Measurements from ENCODE around the gene SP2.
A peak's percentile ranks its signal among the peaks of the same experiment; 100 is the strongest.

The SP2 gene

GRCh38 chr17:47879028-47879585 lies 16.9 kb upstream of the SP2 start:
- H3K27ac Mint-ChIP-seq = no peak overlapping the region
- no peaks in the 10 kb centered on the region for H3K9me3 Mint-ChIP-seq
- H3K4me3 Mint-ChIP-seq = no peak overlapping the region
- H3K27me3 Mint-ChIP-seq = peaks cover 17% of the 10 kb centered on the region
- ATAC-seq (peak; percentile 69), DNase-seq (no peak)
- peaks cover 18% of the 10 kb centered on the region for H3K4me1 Mint-ChIP-seq

GRCh38 chr17:47879776-47880454 lies 16.1 kb upstream of the SP2 start:
- Mint-ChIP-seq H3K27ac (no peak overlapping the region), H3K4me1 (peaks cover 26% of the 10 kb centered on the region), H3K9me3 (no peaks in the 10 kb centered on the region), H3K4me3 (no peak overlapping the region), H3K27me3 (peaks cover 9% of the 10 kb centered on the region)
- DNase-seq (no peak), ATAC-seq (no peak)

GRCh38 chr17:47882247-47882646 lies 13.8 kb upstream of the SP2 start:
- H3K27ac Mint-ChIP-seq = no peak overlapping the region
- ATAC-seq = no peak
- H3K4me3 Mint-ChIP-seq = no peak overlapping the region
- no peaks in the 10 kb centered on the region for H3K27me3 Mint-ChIP-seq
- H3K4me1 Mint-ChIP-seq = peaks cover 37% of the 10 kb centered on the region
- H3K9me3 Mint-ChIP-seq = no peaks in the 10 kb centered on the region
- DNase-seq = no peak

GRCh38 chr17:47882695-47883588 lies 13.1 kb upstream of the SP2 start:
- no peak for DNase-seq
- H3K27me3 Mint-ChIP-seq = no peaks in the 10 kb centered on the region
- H3K9me3 Mint-ChIP-seq = no peaks in the 10 kb centered on the region
- ATAC-seq = no peak
- peaks cover 37% of the 10 kb centered on the region for H3K4me1 Mint-ChIP-seq
- no peak overlapping the region for H3K4me3 Mint-ChIP-seq
- peak overlapping the region in 1 of 2 donors; percentile 14 for H3K27ac Mint-ChIP-seq

- ATAC-seq (no peak), DNase-seq (no peak)
- H3K27ac Mint-ChIP-seq = peak overlapping the region in 1 of 2 donors; percentile 37
- H3K9me3 Mint-ChIP-seq = no peaks in the 10 kb centered on the region
- H3K4me1 Mint-ChIP-seq = peaks cover 36% of the 10 kb centered on the region
- H3K27me3 Mint-ChIP-seq = no peaks in the 10 kb centered on the region
- no peak overlapping the region for H3K4me3 Mint-ChIP-seq
These were observed 12.2 kb upstream of the SP2 start for GRCh38 chr17:47883589-47884426.

GRCh38 chr17:47884427-47884740 lies 11.7 kb upstream of the SP2 start:
- DNase-seq (no peak), ATAC-seq (no peak)
- H3K4me3 Mint-ChIP-seq = no peak overlapping the region
- no peak overlapping the region for H3K27ac Mint-ChIP-seq
- peaks cover 30% of the 10 kb centered on the region for H3K4me1 Mint-ChIP-seq
- H3K27me3 Mint-ChIP-seq = no peaks in the 10 kb centered on the region
- H3K9me3 Mint-ChIP-seq = no peaks in the 10 kb centered on the region

GRCh38 chr17:47884905-47885730 lies 10.9 kb upstream of the SP2 start:
- H3K4me3 Mint-ChIP-seq = no peak overlapping the region
- no peaks in the 10 kb centered on the region for H3K9me3 Mint-ChIP-seq
- ATAC-seq (no peak), DNase-seq (no peak)
- H3K4me1 Mint-ChIP-seq = peaks cover 33% of the 10 kb centered on the region
- no peaks in the 10 kb centered on the region for H3K27me3 Mint-ChIP-seq
- peak overlapping the region; percentile 63 to 72 for H3K27ac Mint-ChIP-seq

GRCh38 chr17:47888293-47888692 lies 7.7 kb upstream of the SP2 start:
- DNase-seq = no peak
- Mint-ChIP-seq H3K4me3 (no peak overlapping the region), H3K9me3 (no peaks in the 10 kb centered on the region), H3K4me1 (peaks cover 42% of the 10 kb centered on the region), H3K27ac (no peak overlapping the region), H3K27me3 (no peaks in the 10 kb centered on the region)
- no peak for ATAC-seq

- Mint-ChIP-seq H3K27ac (peak overlapping the region in 1 of 2 donors; percentile 68), H3K9me3 (no peaks in the 10 kb centered on the region), H3K4me1 (peaks cover 40% of the 10 kb centered on the region), H3K4me3 (no peak overlapping the region), H3K27me3 (no peaks in the 10 kb centered on the region)
- ATAC-seq = peak; percentile 99
- DNase-seq = peak; percentile 86 to 88
These were observed 6.1 kb upstream of the SP2 start for GRCh38 chr17:47889734-47890529.

- Mint-ChIP-seq H3K9me3 (no peaks in the 10 kb centered on the region), H3K27me3 (no peaks in the 10 kb centered on the region), H3K4me1 (peaks cover 29% of the 10 kb centered on the region), H3K4me3 (no peak overlapping the region), H3K27ac (peak overlapping the region in 1 of 2 donors; percentile 21)
- DNase-seq = no peak
- ATAC-seq = no peak
These were observed 4.4 kb upstream of the SP2 start for GRCh38 chr17:47891545-47892088.

GRCh38 chr17:47894498-47895346 lies 1.3 kb upstream of the SP2 start:
- no peaks in the 10 kb centered on the region for H3K9me3 Mint-ChIP-seq
- DNase-seq (no peak), ATAC-seq (no peak)
- peak overlapping the region; percentile 88 to 95 for H3K4me3 Mint-ChIP-seq
- peak overlapping the region; percentile 96 to 98 for H3K27ac Mint-ChIP-seq
- H3K4me1 Mint-ChIP-seq = peaks cover 59% of the 10 kb centered on the region
- H3K27me3 Mint-ChIP-seq = no peaks in the 10 kb centered on the region

GRCh38 chr17:47895347-47895855 lies 635 bp upstream of the SP2 start:
- no peaks in the 10 kb centered on the region for H3K9me3 Mint-ChIP-seq
- ATAC-seq (peak; percentile 0), DNase-seq (no peak)

More at GRCh38 chr17:47895347-47895855, 635 bp upstream of the SP2 start:
- Mint-ChIP-seq H3K27me3 (no peaks in the 10 kb centered on the region), H3K4me1 (peaks cover 60% of the 10 kb centered on the region), H3K27ac (peak overlapping the region; percentile 96 to 98), H3K4me3 (peak overlapping the region; percentile 88 to 95)
